Keratinocyte (primary cell): ENCODE data around the gene FNDC3B. TPM values are rescaled to one million over a fixed set of nuclear protein-coding genes. Genes with fewer than 3 reads are reported as not detected.

Experiments
- DNase-seq: peaks from one replicate; pipeline ENCODE4 v3.0.0-alpha.2; 2011; ENCODE audit warnings: low read depth, missing footprints, low spot score
- FAIRE-seq: peaks from 2 replicates; lab custom pipeline; 2011; peaks lifted over from hg19 to GRCh38; lab: Jason Lieb, UNC
- H2AFZ ChIP-seq: 2 replicates; pipeline ENCODE4 v1.6.0; 2012; ENCODE audit warnings: low read length, control low read depth, inconsistent platforms; ENCODE audit not compliant: control insufficient read depth
- H3K27ac ChIP-seq: 2 replicates; pipeline ENCODE4 v1.5.1; 2011; ENCODE audit warnings: low read length; ENCODE audit not compliant: control insufficient read depth, insufficient read depth
- H3K27me3 ChIP-seq: 3 replicates; pipeline ENCODE4 v1.6.0; 2011; ENCODE audit warnings: low read length; ENCODE audit not compliant: control insufficient read depth, insufficient read depth; ENCODE audit errors: extremely low read depth
- H3K36me3 ChIP-seq, 2 experiments: 2 replicates in 1 of 2; 3 replicates in 1 of 2; pipeline ENCODE4 v1.5.1; 2011; ENCODE audit warnings: low read length in 2 of 2, mild to moderate bottlenecking in 1 of 2; ENCODE audit not compliant: control insufficient read depth in 2 of 2, insufficient read depth in 2 of 2; ENCODE audit errors: extremely low read depth in 1 of 2
- H3K4me1 ChIP-seq: 3 replicates; pipeline ENCODE4 v1.5.1; 2011; ENCODE audit warnings: low read length; ENCODE audit not compliant: control insufficient read depth, insufficient read depth; ENCODE audit errors: extremely low read depth
- H3K4me2 ChIP-seq: 3 replicates; pipeline ENCODE4 v1.6.0; 2011; ENCODE audit warnings: low read depth, low read length; ENCODE audit not compliant: control insufficient read depth, insufficient read depth; ENCODE audit errors: extremely low read depth
- H3K4me3 ChIP-seq, 3 experiments: fragments of 200-600 bp in 1 of 3; sonication (generic) in 1 of 3; 2 replicates in 2 of 3; 3 replicates in 1 of 3; pipeline ENCODE4 v1.5.1; 2011 to 2016; ENCODE audit warnings: low read length in 3 of 3, mild to moderate bottlenecking in 3 of 3, control low read depth in 2 of 3, inconsistent platforms in 1 of 3, low read depth in 1 of 3, mixed read lengths in 1 of 3, mixed run types in 1 of 3, moderate library complexity in 1 of 3; ENCODE audit not compliant: control insufficient read depth in 2 of 3, insufficient read depth in 2 of 3; ENCODE audit errors: extremely low read depth in 1 of 3
- H3K79me2 ChIP-seq: 2 replicates; pipeline ENCODE4 v1.6.0; 2012; ENCODE audit warnings: low read length; ENCODE audit not compliant: control insufficient read depth, insufficient read depth
- H3K9ac ChIP-seq: 3 replicates; pipeline ENCODE4 v1.6.0; 2011; ENCODE audit warnings: low read length; ENCODE audit not compliant: control insufficient read depth, insufficient read depth; ENCODE audit errors: extremely low read depth
- H3K9me1 ChIP-seq: 3 replicates; pipeline ENCODE4 v1.6.0; 2011; ENCODE audit warnings: low read length; ENCODE audit not compliant: control insufficient read depth, insufficient read depth; ENCODE audit errors: extremely low read depth
- H3K9me3 ChIP-seq: 2 replicates; pipeline ENCODE4 v1.5.1; 2012; ENCODE audit warnings: low read depth, low read length; ENCODE audit not compliant: control insufficient read depth
- H4K20me1 ChIP-seq: 3 replicates; pipeline ENCODE4 v1.6.0; 2011; ENCODE audit warnings: low read length; ENCODE audit not compliant: control insufficient read depth, insufficient read depth; ENCODE audit errors: extremely low read depth
- EZH2 ChIP-seq: IDR thresholded peaks from one replicate; pipeline ENCODE4 v1.6.1; 2012; ENCODE audit warnings: inconsistent platforms, mild to moderate bottlenecking, low read length, moderate library complexity
- dilution Hi-C: fragments of 300-500 bp; cut with MboI; formaldehyde crosslinking; loops from one replicate; pipeline ENCODE4 v1.7.0; 2020; ENCODE audit warnings: low sequenced_read_pairs; ENCODE audit not compliant: extremely low pct_ligation_motif_present
- polyA plus RNA-seq, 5 experiments: library from polyadenylated mRNA; depleted of rRNA in 3 of 5; stranded (reverse) in 3 of 5; stranded (forward) in 1 of 5; unstranded in 1 of 5; fragments of >200 nt; gene quantifications; 1 replicate in 1 of 5; 2 replicates in 3 of 5; 3 replicates in 1 of 5; pipeline versions ENCODE4 v1.2.1 to v1.2.3, GENCODE V29; 2011 to 2012; ENCODE audit warnings: missing spikeins in 2 of 5, low read depth in 1 of 5, low replicate concordance in 1 of 5
- TF ChIP-seq, protein P1 (sequence below), 3 experiments: IDR thresholded peaks in 1 of 3; conservative IDR thresholded peaks in 1 of 3; optimal IDR thresholded peaks in 1 of 3; 2 replicates in 2 of 3; 3 replicates in 1 of 3; pipeline versions ENCODE3 to v1.5.1; 2011; ENCODE audit warnings: low read length in 3 of 3, mild to moderate bottlenecking in 3 of 3, moderate library complexity in 2 of 3, control low read depth in 1 of 3, inconsistent platforms in 1 of 3; ENCODE audit not compliant: insufficient read depth in 2 of 3; ENCODE audit errors: extremely low read depth in 1 of 3

The FNDC3B gene
- polyA plus RNA-seq, 1 donor (not counting 4 experiments of a cell fraction or from before 2014, with no cell fraction given), result 31.4 TPM

DNA sequence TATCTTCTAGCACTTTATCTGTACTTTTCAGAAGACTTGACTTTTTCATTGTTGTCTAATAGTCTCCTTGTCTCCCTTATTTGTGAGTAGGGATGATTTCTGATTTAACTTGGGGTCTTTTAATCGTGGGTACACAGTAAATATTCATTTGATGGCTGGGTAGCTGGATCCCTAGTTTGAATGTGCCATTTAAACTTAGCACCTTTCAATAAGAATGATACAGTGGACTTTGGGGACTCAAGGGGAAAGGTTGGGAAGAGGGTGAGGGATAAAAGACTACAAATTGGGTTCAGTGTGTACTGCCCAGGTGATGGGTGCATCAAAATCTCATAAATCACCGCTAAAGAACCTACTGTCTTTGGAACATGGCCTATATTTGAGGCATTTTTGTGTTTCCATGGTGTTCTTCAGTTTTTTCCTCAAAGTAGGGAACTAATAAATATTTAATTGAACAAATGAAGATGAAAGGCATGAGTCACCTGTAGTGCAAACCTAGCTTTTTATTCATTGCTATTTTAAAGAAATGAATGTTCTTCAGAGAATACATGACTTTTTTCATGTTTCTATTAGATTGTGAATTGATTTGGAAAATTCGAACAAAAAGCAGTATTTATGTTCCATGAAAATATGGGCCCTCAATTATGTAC is 12.1 kb downstream of the FNDC3B start:
- H3K4me3 ChIP-seq, result no peak overlapping the region
- no peak overlapping the region for H2AFZ ChIP-seq
- no peak for TF ChIP-seq EZH2
- H3K9ac ChIP-seq, result no peak overlapping the region
- DNase-seq (no peak), FAIRE-seq (no peak)
- peaks cover 9% of the 10 kb centered on the region for H4K20me1 ChIP-seq
- H3K79me2 ChIP-seq, result peaks cover 90% of the 10 kb centered on the region
- no peak overlapping the region for H3K4me2 ChIP-seq
- peaks cover 11 to 23% of the 10 kb centered on the region in 2 experiments for H3K36me3 ChIP-seq
- peaks cover under 1% of the 10 kb centered on the region for H3K4me1 ChIP-seq
- H3K27me3 ChIP-seq, result no peaks in the 10 kb centered on the region
- H3K27ac ChIP-seq, result no peak overlapping the region
- no peaks in the 10 kb centered on the region for H3K9me1 ChIP-seq
- dilution Hi-C loops, result no loop called here
- no peaks in the 10 kb centered on the region for H3K9me3 ChIP-seq

DNA sequence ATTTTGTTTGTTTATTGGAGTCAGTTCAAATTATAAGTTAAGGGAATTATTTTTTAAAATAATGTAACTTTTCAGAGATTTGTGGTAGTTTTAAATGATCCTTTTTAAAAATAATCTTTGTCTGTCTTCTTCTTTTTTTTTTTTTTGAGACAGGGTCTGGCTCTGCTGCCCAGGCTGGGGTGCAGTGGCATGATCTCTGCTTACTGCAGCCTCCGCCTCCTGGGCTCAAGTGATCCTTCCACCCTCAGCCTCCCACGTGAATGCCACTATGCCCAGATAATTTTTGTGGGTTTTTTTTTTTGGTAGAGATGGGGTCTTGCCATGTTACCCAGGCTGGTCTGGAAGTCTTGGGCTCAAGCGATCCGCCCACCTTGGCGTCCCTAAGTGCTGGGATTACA is 12.6 kb downstream of the FNDC3B start:
- no peak overlapping the region for H3K4me3 ChIP-seq
- H3K4me1 ChIP-seq, result peaks cover under 1% of the 10 kb centered on the region
- H3K9ac ChIP-seq, result no peak overlapping the region
- H3K9me1 ChIP-seq, result no peaks in the 10 kb centered on the region
- DNase-seq, result no peak
- no peaks in the 10 kb centered on the region for H3K27me3 ChIP-seq
- H3K27ac ChIP-seq, result no peak overlapping the region
- peaks cover 11 to 28% of the 10 kb centered on the region in 2 experiments for H3K36me3 ChIP-seq
- no peaks in the 10 kb centered on the region for H3K9me3 ChIP-seq
- H4K20me1 ChIP-seq, result peaks cover 9% of the 10 kb centered on the region
- no peak overlapping the region for H3K4me2 ChIP-seq
- dilution Hi-C loops, result no loop called here
- no peak for FAIRE-seq
- TF ChIP-seq, protein P1, sequence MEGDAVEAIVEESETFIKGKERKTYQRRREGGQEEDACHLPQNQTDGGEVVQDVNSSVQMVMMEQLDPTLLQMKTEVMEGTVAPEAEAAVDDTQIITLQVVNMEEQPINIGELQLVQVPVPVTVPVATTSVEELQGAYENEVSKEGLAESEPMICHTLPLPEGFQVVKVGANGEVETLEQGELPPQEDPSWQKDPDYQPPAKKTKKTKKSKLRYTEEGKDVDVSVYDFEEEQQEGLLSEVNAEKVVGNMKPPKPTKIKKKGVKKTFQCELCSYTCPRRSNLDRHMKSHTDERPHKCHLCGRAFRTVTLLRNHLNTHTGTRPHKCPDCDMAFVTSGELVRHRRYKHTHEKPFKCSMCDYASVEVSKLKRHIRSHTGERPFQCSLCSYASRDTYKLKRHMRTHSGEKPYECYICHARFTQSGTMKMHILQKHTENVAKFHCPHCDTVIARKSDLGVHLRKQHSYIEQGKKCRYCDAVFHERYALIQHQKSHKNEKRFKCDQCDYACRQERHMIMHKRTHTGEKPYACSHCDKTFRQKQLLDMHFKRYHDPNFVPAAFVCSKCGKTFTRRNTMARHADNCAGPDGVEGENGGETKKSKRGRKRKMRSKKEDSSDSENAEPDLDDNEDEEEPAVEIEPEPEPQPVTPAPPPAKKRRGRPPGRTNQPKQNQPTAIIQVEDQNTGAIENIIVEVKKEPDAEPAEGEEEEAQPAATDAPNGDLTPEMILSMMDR (optimal IDR thresholded peaks at IDR 0.05 in 1 of 3, IDR thresholded peaks at IDR 0.05 in 1 of 3, conservative IDR thresholded peaks at IDR 0.05 in 1 of 3; ENCODE audit: extremely low read depth in 1 of 3, insufficient read depth in 2 of 3, low read length in 3 of 3), result no peak
- TF ChIP-seq EZH2, result no peak
- peaks cover 90% of the 10 kb centered on the region for H3K79me2 ChIP-seq
- no peak overlapping the region for H2AFZ ChIP-seq

DNA sequence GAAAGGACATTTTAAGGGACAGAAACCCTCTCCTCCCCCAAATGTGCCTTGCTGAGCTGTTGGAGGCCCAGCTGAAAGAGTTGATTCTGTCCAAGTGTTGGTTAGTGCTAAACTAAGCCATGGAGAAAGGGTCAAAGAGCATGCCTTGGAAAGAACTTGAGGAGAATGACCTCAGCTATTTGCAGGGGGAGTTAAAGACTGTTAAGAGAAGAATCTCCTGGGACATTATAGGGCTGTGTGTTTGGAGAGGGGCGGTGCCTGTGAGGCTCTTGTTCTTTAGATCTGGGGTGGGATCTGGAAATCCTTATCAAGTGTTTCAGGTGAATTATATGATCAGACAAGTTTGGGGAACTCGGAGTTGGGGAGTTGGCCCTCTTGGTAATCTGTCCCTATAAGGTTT is 13.0 kb downstream of the FNDC3B start:
- no peak for DNase-seq
- FAIRE-seq, result no peak
- H3K9me1 ChIP-seq, result no peaks in the 10 kb centered on the region
- H3K4me2 ChIP-seq, result no peak overlapping the region
- no peaks in the 10 kb centered on the region for H3K27me3 ChIP-seq
- dilution Hi-C loops, result no loop called here
- no peaks in the 10 kb centered on the region for H3K9me3 ChIP-seq
- peaks cover 13 to 29% of the 10 kb centered on the region in 2 experiments for H3K36me3 ChIP-seq
- no peak overlapping the region for H2AFZ ChIP-seq
- no peak overlapping the region for H3K4me3 ChIP-seq
- H3K27ac ChIP-seq, result no peak overlapping the region
- H4K20me1 ChIP-seq, result peaks cover 9% of the 10 kb centered on the region
- no peak overlapping the region for H3K9ac ChIP-seq
- TF ChIP-seq, protein P1 (optimal IDR thresholded peaks at IDR 0.05 in 1 of 3, IDR thresholded peaks at IDR 0.05 in 1 of 3, conservative IDR thresholded peaks at IDR 0.05 in 1 of 3; ENCODE audit: extremely low read depth in 1 of 3, insufficient read depth in 2 of 3, low read length in 3 of 3), result no peak
- TF ChIP-seq EZH2, result no peak
- H3K79me2 ChIP-seq, result peaks cover 90% of the 10 kb centered on the region
- peaks cover 4% of the 10 kb centered on the region for H3K4me1 ChIP-seq
